ENCODE results near the gene PES1. TPM values are rescaled to one million over a fixed set of nuclear protein-coding genes. Genes with fewer than 3 reads are reported as not detected.

The PES1 gene
- total RNA-seq, 1 donor from 2014 or later, result 40.6 TPM

DNA sequence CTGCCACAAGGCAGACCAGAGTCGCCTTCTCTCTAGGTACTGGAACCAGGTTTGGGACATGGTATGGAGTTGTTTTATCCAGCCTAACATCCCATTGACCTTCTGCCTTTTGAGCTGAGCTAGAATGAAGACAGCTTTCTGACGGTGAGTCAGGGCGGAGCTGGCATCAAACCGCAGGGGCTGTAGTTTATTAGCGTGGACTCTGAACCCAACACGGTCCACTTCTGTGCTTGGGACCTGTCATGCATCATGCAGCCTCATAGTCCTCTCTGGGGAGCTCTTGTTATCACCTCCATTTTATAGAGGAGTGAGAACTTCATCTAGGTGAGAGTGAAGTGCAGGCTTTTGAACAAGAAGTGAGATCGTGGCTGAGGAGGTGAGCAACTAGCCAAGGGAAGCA, 25.6 kb downstream of the PES1 start:
- no peak overlapping the region for H3K27ac Mint-ChIP-seq (ENCODE audit: unreplicated experiment)
- no peak for DNase-seq
- TF ChIP-seq, protein P1, sequence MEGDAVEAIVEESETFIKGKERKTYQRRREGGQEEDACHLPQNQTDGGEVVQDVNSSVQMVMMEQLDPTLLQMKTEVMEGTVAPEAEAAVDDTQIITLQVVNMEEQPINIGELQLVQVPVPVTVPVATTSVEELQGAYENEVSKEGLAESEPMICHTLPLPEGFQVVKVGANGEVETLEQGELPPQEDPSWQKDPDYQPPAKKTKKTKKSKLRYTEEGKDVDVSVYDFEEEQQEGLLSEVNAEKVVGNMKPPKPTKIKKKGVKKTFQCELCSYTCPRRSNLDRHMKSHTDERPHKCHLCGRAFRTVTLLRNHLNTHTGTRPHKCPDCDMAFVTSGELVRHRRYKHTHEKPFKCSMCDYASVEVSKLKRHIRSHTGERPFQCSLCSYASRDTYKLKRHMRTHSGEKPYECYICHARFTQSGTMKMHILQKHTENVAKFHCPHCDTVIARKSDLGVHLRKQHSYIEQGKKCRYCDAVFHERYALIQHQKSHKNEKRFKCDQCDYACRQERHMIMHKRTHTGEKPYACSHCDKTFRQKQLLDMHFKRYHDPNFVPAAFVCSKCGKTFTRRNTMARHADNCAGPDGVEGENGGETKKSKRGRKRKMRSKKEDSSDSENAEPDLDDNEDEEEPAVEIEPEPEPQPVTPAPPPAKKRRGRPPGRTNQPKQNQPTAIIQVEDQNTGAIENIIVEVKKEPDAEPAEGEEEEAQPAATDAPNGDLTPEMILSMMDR (IDR thresholded peaks at IDR 0.05; ENCODE audit: partially characterized antibody, unreplicated experiment), result no peak
- no peaks in the 10 kb centered on the region for H3K9me3 Mint-ChIP-seq (ENCODE audit: unreplicated experiment)
- no peak overlapping the region for H3K4me3 Mint-ChIP-seq (ENCODE audit: unreplicated experiment)
- peaks cover 2% of the 10 kb centered on the region for H3K27me3 Mint-ChIP-seq (ENCODE audit: unreplicated experiment)
- H3K4me1 Mint-ChIP-seq (ENCODE audit: low read depth, unreplicated experiment), result peaks cover 2% of the 10 kb centered on the region
- no peaks in the 10 kb centered on the region for H3K36me3 Mint-ChIP-seq (ENCODE audit: unreplicated experiment)

- no peak overlapping the region for H3K27ac Mint-ChIP-seq (ENCODE audit: unreplicated experiment)
- no peaks in the 10 kb centered on the region for H3K9me3 Mint-ChIP-seq (ENCODE audit: unreplicated experiment)
- no peaks in the 10 kb centered on the region for H3K36me3 Mint-ChIP-seq (ENCODE audit: unreplicated experiment)
- TF ChIP-seq, protein P1 (IDR thresholded peaks at IDR 0.05; ENCODE audit: partially characterized antibody, unreplicated experiment), result no peak
- no peak overlapping the region for H3K4me3 Mint-ChIP-seq (ENCODE audit: unreplicated experiment)
- DNase-seq, result no peak
- H3K4me1 Mint-ChIP-seq (ENCODE audit: low read depth, unreplicated experiment), result peaks cover 2% of the 10 kb centered on the region
- peaks cover 2% of the 10 kb centered on the region for H3K27me3 Mint-ChIP-seq (ENCODE audit: unreplicated experiment)
Observed at GRCh38 chr22:30565341-30565740, 26.4 kb downstream of the PES1 start.

DNA sequence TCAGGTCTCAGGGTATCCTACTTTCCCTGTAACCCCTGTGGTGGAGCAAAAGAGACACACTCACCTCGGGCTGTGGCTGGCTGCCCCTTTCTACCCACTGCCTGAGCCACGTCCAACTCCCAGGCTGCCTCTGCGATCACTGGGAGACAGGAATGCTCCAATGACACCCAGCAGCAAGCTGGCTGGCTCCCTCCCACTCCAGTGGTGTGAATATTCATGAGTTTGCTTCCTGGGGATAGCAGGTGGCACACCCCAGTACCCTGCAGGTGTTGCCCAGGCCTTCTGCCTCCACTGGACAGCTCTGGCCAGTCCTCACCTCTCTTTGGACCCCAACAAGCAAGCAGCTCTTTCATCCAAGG, 27.0 kb downstream of the PES1 start:
- TF ChIP-seq, protein P1 (IDR thresholded peaks at IDR 0.05; ENCODE audit: partially characterized antibody, unreplicated experiment), result no peak
- Mint-ChIP-seq H3K4me3 (ENCODE audit: unreplicated experiment) (no peak overlapping the region), H3K27me3 (ENCODE audit: unreplicated experiment) (peaks cover 4% of the 10 kb centered on the region), H3K9me3 (ENCODE audit: unreplicated experiment) (no peaks in the 10 kb centered on the region), H3K36me3 (ENCODE audit: unreplicated experiment) (no peaks in the 10 kb centered on the region), H3K4me1 (ENCODE audit: low read depth, unreplicated experiment) (peaks cover 2% of the 10 kb centered on the region), H3K27ac (ENCODE audit: unreplicated experiment) (no peak overlapping the region)
- no peak for DNase-seq

DNA sequence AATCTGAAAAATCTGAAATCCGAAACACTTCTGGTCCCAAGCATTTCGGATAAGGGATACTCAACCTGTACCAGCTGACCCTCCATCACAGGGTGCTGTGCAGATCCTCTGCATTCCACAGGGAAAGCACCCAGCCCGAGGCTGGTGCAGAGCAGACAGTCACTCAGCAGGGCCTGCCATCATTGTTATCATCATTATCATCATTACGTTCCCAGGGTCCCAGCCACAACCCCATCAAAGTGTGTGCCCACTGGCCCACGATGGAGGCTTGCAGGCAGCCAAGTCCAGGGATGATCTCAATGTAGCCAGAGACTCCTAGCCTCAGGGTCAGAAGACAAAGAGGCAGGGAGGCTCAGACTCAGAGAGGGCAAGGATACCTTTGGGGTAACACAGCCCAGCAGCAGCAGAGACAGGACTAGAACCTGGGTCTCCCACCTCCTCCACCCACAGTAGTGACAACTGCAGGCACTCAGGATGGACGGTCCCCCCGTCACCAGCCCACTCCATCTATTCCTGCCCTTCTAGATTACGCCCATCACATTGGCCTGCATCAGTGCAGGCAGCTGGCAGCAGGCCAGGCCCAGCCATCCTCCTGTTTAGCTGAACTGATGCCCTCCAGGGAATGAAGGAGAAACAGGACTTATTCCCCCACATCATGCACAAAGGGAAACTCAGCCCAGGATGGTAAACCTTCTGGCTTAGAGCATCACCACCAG, 27.5 kb downstream of the PES1 start:
- no peak overlapping the region for H3K4me3 Mint-ChIP-seq (ENCODE audit: unreplicated experiment)
- no peaks in the 10 kb centered on the region for H3K9me3 Mint-ChIP-seq (ENCODE audit: unreplicated experiment)
- no peak for DNase-seq
- TF ChIP-seq, protein P1 (IDR thresholded peaks at IDR 0.05; ENCODE audit: partially characterized antibody, unreplicated experiment), result no peak
- peaks cover 2% of the 10 kb centered on the region for H3K4me1 Mint-ChIP-seq (ENCODE audit: low read depth, unreplicated experiment)
- peaks cover 4% of the 10 kb centered on the region for H3K27me3 Mint-ChIP-seq (ENCODE audit: unreplicated experiment)
- H3K36me3 Mint-ChIP-seq (ENCODE audit: unreplicated experiment), result no peaks in the 10 kb centered on the region
- no peak overlapping the region for H3K27ac Mint-ChIP-seq (ENCODE audit: unreplicated experiment)

- Mint-ChIP-seq H3K27ac (ENCODE audit: unreplicated experiment) (no peak overlapping the region), H3K36me3 (ENCODE audit: unreplicated experiment) (no peaks in the 10 kb centered on the region), H3K4me3 (ENCODE audit: unreplicated experiment) (no peak overlapping the region), H3K4me1 (ENCODE audit: low read depth, unreplicated experiment) (peaks cover 2% of the 10 kb centered on the region), H3K27me3 (ENCODE audit: unreplicated experiment) (peaks cover 3% of the 10 kb centered on the region), H3K9me3 (ENCODE audit: unreplicated experiment) (no peaks in the 10 kb centered on the region)
- TF ChIP-seq, protein P1 (IDR thresholded peaks at IDR 0.05; ENCODE audit: partially characterized antibody, unreplicated experiment), result no peak
- DNase-seq, result no peak
Observed at GRCh38 chr22:30562366-30562765, 29.3 kb downstream of the PES1 start.

Data from glutamatergic neuron (in vitro differentiated cells).